HepG2 (cell line): ENCODE measurements around the gene NAB2. TPM values are rescaled to one million over a fixed set of nuclear protein-coding genes. Genes with fewer than 3 reads are reported as not detected.

Source experiments
- ATRX ChIP-seq: sonication (generic); formaldehyde crosslinking; IDR thresholded peaks from 2 replicates; pipeline ENCODE4 v1.4.0; 2020; ENCODE audit warnings: missing genetic modification reagents, borderline replicate concordance
- DNMT1 ChIP-seq: sonication (generic); formaldehyde crosslinking; IDR thresholded peaks from 2 replicates; pipeline ENCODE4 v1.5.1; 2020; ENCODE audit warnings: mild to moderate bottlenecking, missing genetic modification reagents
- DR1 ChIP-seq: sonication (generic); formaldehyde crosslinking; IDR thresholded peaks from 2 replicates; pipeline ENCODE4 v1.8.0; 2021; ENCODE audit warnings: mild to moderate bottlenecking, missing genetic modification reagents, inconsistent platforms
- NBN ChIP-seq: fragments of 450-650 bp; conservative IDR thresholded peaks from 2 replicates; pipeline ENCODE4 v1.6.1; 2017
- NR2C2 ChIP-seq: sonication (generic); formaldehyde crosslinking; IDR thresholded peaks from 2 replicates; pipeline ENCODE4 v1.4.0; 2020; ENCODE audit warnings: missing genetic modification reagents, mild to moderate bottlenecking, moderate library complexity, borderline replicate concordance
- NR2F2 ChIP-seq: IDR thresholded peaks from 2 replicates; pipeline ENCODE4 v1.6.1; 2012; ENCODE audit warnings: low read depth, inconsistent platforms, borderline replicate concordance
- ZBTB42 ChIP-seq: sonication (generic); formaldehyde crosslinking; IDR thresholded peaks from 2 replicates; pipeline ENCODE4 v1.5.0; 2020; ENCODE audit warnings: mild to moderate bottlenecking, missing genetic modification reagents
- ZC3H13 ChIP-seq: sonication (generic); formaldehyde crosslinking; IDR thresholded peaks from 2 replicates; pipeline ENCODE4 v1.8.1; 2023; ENCODE audit warnings: mild to moderate bottlenecking, missing genetic modification reagents, moderate library complexity
- ZNF432 ChIP-seq: sonication (generic); formaldehyde crosslinking; IDR thresholded peaks from 2 replicates; pipeline ENCODE4 v1.5.0; 2020; ENCODE audit warnings: missing genetic modification reagents, mild to moderate bottlenecking, borderline replicate concordance
- ZNF552 ChIP-seq: sonication (generic); formaldehyde crosslinking; IDR thresholded peaks from 2 replicates; pipeline ENCODE4 v1.9.0; 2022; ENCODE audit warnings: missing genetic modification reagents, mild to moderate bottlenecking, borderline replicate concordance
- ZNF672 ChIP-seq: sonication (generic); formaldehyde crosslinking; IDR thresholded peaks from 2 replicates; pipeline ENCODE4 v1.8.1; 2022; ENCODE audit warnings: missing genetic modification reagents
- ZNF709 ChIP-seq: sonication (generic); formaldehyde crosslinking; IDR thresholded peaks from 2 replicates; pipeline ENCODE4 v1.5.0; 2020; ENCODE audit warnings: mild to moderate bottlenecking, missing genetic modification reagents
- ZNF775 ChIP-seq: sonication (generic); formaldehyde crosslinking; IDR thresholded peaks from 2 replicates; pipeline ENCODE4 v1.4.0; 2020; ENCODE audit warnings: missing genetic modification reagents, mild to moderate bottlenecking, moderate library complexity, borderline replicate concordance
- polyA plus RNA-seq, 8 experiments: library from polyadenylated mRNA; depleted of rRNA in 3 of 8; stranded (reverse) in 7 of 8; unstranded in 1 of 8; fragments of >200 nt; fragmentation: Illumina TruSeq in 4 of 8; extraction: Trizol in 4 of 8; gene quantifications; 2 replicates each; pipeline versions ENCODE4 v1.2.1 to v1.2.3, GENCODE V29; 2011 to 2016; ENCODE audit warnings: low read depth in 4 of 8, missing spikeins in 1 of 8, mixed read lengths in 1 of 8; ENCODE audit not compliant: insufficient read depth in 1 of 8
- total RNA-seq, 5 experiments: library from RNA; depleted of rRNA; stranded (reverse); fragments of >200 nt; fragmentation: Illumina TruSeq; extraction: Trizol; gene quantifications; 2 replicates each; pipeline ENCODE4 v1.2.3, GENCODE V29; 2016; ENCODE audit warnings: low read depth in 1 of 5
- TF ChIP-seq, protein P1 (sequence below): sonication (generic); formaldehyde crosslinking; IDR thresholded peaks from 2 replicates; pipeline ENCODE4; 2020; ENCODE audit warnings: missing genetic modification reagents, mild to moderate bottlenecking, borderline replicate concordance
- TF ChIP-seq, protein P2 (sequence below): sonication (generic); formaldehyde crosslinking; conservative IDR thresholded peaks from 2 replicates; pipeline ENCODE4 v1.4.0; 2020; ENCODE audit warnings: missing genetic modification reagents
- TF ChIP-seq, protein P3 (sequence below): fragments of 450-650 bp; IDR thresholded peaks from 2 replicates; pipeline ENCODE4 v1.6.1; 2016
- TF ChIP-seq, protein P4 (sequence below): fragments of 450-650 bp; IDR thresholded peaks from 2 replicates; pipeline ENCODE4 v1.6.1; 2017; ENCODE audit warnings: mild to moderate bottlenecking
- TF ChIP-seq, protein P5 (sequence below): sonication (generic); formaldehyde crosslinking; IDR thresholded peaks from 2 replicates; pipeline ENCODE4 v1.8.1; 2023; ENCODE audit warnings: missing genetic modification reagents, inconsistent platforms, borderline replicate concordance

Gene NAB2
- total and polyA plus RNA-seq, 2 of the 13 experiments (the other 11 are each of a cell fraction or from before 2014, with no cell fraction given) = 11.7 to 12.9 TPM

DNA sequence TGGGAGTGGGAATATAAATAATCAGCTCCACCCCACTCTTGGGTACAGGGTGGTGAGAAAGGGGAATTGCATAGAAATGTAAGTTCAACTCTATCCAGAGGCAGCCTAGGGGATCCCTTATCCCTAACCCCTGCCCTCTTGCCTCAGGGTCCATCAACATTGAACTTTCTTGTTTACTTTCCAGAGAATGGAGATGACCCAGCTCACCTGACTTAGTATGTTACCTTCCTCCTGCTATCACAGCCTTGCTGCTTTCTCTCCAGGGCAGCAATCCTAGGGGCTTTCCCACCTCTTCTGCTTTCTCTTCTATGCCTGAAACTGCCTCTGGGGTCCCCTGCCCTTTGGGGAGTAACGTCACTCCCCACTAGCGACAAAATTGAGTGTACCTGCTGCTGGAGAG, 42.0 kb downstream of the NAB2 start (continued):
- peak; percentile 94 for TF ChIP-seq NR2F2
- TF ChIP-seq ATRX (CRISPR knock-in tag) = no peak
- TF ChIP-seq ZC3H13 (CRISPR knock-in tag) = no peak
- TF ChIP-seq NR2C2 (CRISPR knock-in tag) = peak; percentile 89
- TF ChIP-seq ZNF552 = no peak
- TF ChIP-seq ZNF432 (CRISPR knock-in tag) = no peak
- TF ChIP-seq, protein P1, sequence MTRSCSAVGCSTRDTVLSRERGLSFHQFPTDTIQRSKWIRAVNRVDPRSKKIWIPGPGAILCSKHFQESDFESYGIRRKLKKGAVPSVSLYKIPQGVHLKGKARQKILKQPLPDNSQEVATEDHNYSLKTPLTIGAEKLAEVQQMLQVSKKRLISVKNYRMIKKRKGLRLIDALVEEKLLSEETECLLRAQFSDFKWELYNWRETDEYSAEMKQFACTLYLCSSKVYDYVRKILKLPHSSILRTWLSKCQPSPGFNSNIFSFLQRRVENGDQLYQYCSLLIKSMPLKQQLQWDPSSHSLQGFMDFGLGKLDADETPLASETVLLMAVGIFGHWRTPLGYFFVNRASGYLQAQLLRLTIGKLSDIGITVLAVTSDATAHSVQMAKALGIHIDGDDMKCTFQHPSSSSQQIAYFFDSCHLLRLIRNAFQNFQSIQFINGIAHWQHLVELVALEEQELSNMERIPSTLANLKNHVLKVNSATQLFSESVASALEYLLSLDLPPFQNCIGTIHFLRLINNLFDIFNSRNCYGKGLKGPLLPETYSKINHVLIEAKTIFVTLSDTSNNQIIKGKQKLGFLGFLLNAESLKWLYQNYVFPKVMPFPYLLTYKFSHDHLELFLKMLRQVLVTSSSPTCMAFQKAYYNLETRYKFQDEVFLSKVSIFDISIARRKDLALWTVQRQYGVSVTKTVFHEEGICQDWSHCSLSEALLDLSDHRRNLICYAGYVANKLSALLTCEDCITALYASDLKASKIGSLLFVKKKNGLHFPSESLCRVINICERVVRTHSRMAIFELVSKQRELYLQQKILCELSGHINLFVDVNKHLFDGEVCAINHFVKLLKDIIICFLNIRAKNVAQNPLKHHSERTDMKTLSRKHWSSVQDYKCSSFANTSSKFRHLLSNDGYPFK = no peak
- no peak for TF ChIP-seq ZBTB42 (CRISPR knock-in tag)
- TF ChIP-seq ZNF775 (CRISPR knock-in tag) = no peak
- no peak for TF ChIP-seq ZNF672 (CRISPR knock-in tag)
- TF ChIP-seq, protein P2, sequence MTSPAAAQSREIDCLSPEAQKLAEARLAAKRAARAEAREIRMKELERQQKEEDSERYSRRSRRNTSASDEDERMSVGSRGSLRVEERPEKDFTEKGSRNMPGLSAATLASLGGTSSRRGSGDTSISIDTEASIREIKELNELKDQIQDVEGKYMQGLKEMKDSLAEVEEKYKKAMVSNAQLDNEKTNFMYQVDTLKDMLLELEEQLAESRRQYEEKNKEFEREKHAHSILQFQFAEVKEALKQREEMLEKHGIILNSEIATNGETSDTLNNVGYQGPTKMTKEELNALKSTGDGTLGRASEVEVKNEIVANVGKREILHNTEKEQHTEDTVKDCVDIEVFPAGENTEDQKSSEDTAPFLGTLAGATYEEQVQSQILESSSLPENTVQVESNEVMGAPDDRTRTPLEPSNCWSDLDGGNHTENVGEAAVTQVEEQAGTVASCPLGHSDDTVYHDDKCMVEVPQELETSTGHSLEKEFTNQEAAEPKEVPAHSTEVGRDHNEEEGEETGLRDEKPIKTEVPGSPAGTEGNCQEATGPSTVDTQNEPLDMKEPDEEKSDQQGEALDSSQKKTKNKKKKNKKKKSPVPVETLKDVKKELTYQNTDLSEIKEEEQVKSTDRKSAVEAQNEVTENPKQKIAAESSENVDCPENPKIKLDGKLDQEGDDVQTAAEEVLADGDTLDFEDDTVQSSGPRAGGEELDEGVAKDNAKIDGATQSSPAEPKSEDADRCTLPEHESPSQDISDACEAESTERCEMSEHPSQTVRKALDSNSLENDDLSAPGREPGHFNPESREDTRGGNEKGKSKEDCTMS (CRISPR knock-in tag) = no peak
- TF ChIP-seq, protein P3, sequence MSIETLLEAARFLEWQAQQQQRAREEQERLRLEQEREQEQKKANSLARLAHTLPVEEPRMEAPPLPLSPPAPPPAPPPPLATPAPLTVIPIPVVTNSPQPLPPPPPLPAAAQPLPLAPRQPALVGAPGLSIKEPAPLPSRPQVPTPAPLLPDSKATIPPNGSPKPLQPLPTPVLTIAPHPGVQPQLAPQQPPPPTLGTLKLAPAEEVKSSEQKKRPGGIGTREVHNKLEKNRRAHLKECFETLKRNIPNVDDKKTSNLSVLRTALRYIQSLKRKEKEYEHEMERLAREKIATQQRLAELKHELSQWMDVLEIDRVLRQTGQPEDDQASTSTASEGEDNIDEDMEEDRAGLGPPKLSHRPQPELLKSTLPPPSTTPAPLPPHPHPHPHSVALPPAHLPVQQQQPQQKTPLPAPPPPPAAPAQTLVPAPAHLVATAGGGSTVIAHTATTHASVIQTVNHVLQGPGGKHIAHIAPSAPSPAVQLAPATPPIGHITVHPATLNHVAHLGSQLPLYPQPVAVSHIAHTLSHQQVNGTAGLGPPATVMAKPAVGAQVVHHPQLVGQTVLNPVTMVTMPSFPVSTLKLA = no peak
- no peak for TF ChIP-seq DR1 (CRISPR knock-in tag)
- TF ChIP-seq, protein P4, sequence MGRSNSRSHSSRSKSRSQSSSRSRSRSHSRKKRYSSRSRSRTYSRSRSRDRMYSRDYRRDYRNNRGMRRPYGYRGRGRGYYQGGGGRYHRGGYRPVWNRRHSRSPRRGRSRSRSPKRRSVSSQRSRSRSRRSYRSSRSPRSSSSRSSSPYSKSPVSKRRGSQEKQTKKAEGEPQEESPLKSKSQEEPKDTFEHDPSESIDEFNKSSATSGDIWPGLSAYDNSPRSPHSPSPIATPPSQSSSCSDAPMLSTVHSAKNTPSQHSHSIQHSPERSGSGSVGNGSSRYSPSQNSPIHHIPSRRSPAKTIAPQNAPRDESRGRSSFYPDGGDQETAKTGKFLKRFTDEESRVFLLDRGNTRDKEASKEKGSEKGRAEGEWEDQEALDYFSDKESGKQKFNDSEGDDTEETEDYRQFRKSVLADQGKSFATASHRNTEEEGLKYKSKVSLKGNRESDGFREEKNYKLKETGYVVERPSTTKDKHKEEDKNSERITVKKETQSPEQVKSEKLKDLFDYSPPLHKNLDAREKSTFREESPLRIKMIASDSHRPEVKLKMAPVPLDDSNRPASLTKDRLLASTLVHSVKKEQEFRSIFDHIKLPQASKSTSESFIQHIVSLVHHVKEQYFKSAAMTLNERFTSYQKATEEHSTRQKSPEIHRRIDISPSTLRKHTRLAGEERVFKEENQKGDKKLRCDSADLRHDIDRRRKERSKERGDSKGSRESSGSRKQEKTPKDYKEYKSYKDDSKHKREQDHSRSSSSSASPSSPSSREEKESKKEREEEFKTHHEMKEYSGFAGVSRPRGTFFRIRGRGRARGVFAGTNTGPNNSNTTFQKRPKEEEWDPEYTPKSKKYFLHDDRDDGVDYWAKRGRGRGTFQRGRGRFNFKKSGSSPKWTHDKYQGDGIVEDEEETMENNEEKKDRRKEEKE = no peak
- TF ChIP-seq NBN = no peak
- no peak for TF ChIP-seq ZNF709
- no peak for TF ChIP-seq DNMT1 (CRISPR knock-in tag)
- TF ChIP-seq, protein P5, sequence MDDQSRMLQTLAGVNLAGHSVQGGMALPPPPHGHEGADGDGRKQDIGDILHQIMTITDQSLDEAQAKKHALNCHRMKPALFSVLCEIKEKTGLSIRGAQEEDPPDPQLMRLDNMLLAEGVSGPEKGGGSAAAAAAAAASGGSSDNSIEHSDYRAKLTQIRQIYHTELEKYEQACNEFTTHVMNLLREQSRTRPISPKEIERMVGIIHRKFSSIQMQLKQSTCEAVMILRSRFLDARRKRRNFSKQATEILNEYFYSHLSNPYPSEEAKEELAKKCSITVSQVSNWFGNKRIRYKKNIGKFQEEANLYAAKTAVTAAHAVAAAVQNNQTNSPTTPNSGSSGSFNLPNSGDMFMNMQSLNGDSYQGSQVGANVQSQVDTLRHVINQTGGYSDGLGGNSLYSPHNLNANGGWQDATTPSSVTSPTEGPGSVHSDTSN (CRISPR knock-in tag) = no peak
